GM19035 (cell line): ENCODE measurements around the gene RNU4-1.

Experiments
- ATAC-seq: cut with Tn5 transposase; IDR thresholded peaks from one replicate; pipeline ENCODE4 v1.9.1; 2021; ENCODE audit not compliant: unreplicated experiment

RNU4-1 gene

DNA sequence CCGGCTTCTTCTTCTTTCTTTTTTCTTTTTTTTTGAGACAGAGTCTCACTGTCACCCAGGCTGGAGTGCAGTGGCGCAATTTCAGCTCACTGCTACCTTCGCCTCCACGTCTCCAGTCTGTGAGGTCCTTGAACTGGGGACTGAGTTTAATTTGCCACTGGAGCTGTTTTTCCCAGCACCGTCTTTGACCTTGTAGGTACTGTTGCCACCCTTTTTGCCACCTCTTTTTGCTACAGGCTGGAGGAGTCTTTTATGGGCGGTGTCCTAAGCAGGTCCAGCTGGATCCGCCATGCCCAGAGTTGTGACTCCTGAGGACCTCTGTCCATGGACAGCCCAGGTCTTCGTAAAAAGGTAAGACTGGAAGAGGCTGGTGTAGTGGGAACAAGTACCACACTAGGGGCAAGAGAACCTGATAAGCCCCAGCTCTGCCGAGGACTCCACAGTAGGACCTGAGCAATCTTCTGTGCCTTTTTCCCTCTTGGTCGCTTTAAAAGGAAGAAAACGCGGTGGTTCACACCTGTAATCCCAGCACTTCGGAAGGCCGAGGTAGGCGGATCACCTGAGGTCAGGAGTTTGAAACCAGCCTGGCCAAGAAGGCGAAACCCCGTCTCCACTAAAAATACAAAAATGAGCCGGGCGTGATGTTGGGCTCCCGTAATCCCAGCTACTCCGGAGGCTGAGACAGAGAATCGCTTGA lies 2.3 kb downstream of the RNU4-1 start:
- no peak for ATAC-seq

GRCh38 chr12:120287491-120287890 lies 5.5 kb downstream of the RNU4-1 start:
- ATAC-seq, result no peak

DNA sequence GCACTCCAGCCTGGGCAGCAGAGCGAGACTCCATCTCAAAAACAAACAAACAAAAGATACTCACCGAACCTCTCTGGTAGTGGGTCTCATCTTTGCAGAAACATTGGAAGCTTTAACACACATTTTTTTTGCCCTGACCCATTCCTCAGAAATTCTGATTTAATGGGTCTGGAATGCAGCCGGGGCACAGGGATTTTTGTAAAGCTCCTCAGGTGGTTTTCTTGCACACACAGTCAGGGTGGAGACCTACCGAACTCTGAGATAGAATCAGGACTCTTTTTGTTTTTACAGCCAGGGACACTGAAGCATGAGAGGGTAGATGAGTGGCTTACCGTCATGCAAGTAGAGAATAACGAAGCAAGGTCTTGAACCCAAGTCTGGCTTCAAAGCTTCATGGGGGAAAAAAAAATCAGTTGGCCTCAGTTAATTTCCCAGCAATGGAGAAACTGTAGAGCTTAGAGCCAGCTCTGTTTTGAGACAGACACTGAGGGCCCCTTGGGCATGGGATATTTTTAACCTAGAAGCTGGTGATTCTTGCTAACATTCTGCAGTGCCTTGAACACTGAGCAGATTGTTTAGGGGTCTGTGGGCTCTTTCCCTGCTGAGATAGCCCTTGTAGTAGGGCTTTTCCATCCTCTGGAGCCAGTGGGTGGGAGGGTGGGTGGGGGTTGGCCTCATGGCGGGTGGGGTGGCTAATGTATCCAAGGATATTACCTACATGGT lies 6.1 kb downstream of the RNU4-1 start:
- ATAC-seq, result no peak

DNA sequence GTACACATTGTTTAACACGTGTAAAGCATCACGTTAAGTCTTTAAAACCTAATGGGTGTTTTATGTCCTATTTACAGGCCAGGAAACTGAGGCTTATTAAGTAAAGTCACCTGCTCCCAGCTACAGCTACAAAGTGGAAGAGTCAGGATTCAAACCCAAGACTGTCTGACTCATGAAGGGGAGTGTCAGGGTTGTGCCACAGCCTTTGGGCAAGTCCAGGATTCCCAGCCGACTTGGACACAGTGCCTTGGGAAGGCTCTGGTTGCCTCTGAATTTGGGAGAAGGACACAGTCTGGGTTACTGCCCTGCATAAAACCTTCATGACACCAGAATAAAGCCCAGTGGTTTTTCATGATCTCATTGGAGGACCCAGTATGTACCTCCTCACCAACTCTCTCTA lies 8.7 kb downstream of the RNU4-1 start:
- ATAC-seq, result no peak

- ATAC-seq, result no peak
Observed at GRCh38 chr12:120283318-120283717, 9.7 kb downstream of the RNU4-1 start.

DNA sequence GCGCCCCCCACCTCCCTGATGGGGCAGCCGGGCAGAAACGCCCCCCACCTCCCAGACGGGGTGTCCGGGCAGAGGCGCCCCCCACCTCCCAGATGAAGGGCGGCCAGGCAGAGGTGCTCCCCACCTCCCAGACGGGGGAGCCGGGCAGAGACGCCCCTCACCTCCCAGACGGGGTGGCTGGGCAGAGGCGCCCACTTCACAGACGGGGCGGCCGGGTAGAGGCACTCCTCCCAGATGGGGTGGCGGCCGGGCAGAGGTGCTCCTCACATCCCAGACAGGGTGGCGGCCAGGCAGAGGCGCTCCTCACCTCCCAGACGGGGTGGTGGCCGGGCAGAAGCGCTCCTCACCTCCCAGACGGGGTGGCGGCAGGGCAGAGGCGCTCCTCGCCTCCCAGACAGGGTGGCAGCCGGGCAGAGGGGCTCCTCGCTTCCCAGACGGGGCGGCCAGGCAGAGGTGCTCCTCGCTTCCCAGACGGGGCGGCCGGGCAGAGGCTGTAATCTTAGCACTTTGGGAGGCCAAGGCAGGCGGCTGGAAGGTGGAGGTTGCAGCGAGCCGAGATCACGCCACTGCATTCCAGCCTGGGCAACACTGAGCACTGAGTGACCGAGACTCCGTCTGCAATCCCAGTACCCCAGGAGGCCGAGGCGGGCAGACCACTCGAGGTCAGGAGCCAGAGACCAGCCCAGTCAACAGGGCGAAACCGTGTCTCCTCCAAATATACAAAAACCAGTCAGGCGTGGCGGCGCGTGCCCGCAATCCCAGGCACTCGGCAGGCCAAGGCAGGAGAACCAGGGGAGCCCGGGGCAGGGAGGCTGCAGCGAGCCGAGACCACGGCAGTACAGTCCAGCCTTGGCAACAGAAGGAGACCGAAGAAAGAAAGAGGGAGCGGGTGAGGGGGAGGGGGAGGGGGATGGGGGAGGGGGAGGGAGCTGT lies 14.6 kb downstream of the RNU4-1 start:
- no peak for ATAC-seq

- ATAC-seq, result no peak
Observed at GRCh38 chr12:120276734-120277133, 16.3 kb downstream of the RNU4-1 start.

DNA sequence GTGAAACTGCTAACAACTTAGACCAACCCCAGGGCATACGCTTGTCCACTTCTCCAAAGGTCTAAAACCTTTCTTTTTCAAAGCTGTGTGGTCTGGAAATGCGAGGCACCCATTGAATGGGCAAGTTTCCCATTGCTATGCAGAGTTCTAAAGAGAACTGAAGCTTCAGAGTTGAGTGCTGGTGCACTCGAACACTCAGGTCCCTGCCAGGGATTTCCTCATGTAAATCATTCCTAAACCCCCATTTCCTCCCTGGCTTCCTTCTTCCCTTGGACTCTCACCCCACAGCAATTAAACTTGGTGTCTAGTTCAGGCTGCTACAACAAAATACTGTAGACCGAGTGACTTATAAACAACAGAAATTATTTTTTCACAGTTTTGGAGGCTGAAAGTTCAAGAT lies 25.3 kb downstream of the RNU4-1 start:
- no peak for ATAC-seq

DNA sequence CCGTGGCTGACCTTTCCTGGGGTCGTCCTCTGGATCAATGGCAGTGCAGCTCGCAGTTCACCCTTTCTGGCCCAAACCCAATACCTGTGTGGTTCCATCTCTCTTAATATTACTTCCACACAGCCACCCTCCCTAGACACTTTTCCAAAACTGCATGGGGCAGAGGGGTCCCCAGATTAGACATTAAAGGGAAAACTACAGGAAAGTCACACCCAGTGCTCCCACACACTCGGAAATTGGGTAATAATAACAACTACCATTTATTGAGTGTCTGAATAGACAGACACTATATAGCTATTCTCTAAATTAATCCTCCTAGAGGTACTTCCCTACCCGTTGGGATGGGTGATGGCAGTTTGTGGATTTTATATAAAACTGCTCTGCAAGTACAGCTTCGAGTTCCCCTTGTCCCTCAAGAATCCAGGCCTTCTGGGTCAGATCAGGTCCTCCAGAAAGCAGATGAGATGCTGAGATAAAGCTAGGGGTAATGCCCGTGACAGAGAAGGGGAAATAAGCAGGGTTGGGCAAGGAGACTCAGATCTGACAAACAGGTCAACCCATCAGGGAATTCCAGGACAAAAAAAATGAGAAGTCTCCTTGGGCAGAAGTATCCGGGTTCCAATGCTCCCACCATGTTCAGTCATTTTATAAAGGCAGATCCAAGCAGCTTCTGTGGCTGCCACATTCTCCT lies 26.7 kb downstream of the RNU4-1 start:
- no peak for ATAC-seq

- ATAC-seq, result peak; percentile 69
Observed at GRCh38 chr12:120265473-120266179, 27.4 kb downstream of the RNU4-1 start, which contains the start of gene PXN. PXN (minus strand) TSS chr12:120265730; CDS start chr12:120265629, 101 bp downstream.

DNA sequence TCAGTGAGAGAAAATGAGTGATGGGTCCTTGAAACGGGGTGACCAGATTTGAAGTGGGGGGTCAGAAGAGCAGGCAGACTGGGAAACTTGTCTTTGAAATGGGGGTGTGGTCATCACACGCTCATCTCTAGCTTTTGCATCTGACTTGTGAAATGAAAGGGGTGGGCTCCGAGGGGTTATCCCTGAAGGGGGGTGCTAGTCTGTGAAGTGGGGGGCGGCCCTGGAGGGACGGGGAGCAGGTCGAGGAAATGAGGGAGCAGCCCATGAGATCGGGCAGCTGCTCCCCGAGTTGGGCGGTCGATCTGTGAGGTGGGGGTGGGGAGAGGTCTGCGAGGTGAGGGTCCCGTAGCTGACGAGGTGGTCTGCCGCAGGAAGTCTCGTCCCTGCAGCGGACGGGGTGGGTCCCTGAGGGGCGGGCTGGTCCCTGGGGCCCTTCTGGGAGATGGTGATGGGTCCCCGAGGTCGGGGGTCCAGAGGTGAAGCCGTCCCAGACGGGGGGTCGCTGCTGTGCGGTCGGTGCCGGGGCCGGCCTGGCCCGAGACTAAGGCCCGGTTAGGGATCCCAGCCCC lies 28.0 kb downstream of the RNU4-1 start:
- ATAC-seq, result peak; percentile 35

DNA sequence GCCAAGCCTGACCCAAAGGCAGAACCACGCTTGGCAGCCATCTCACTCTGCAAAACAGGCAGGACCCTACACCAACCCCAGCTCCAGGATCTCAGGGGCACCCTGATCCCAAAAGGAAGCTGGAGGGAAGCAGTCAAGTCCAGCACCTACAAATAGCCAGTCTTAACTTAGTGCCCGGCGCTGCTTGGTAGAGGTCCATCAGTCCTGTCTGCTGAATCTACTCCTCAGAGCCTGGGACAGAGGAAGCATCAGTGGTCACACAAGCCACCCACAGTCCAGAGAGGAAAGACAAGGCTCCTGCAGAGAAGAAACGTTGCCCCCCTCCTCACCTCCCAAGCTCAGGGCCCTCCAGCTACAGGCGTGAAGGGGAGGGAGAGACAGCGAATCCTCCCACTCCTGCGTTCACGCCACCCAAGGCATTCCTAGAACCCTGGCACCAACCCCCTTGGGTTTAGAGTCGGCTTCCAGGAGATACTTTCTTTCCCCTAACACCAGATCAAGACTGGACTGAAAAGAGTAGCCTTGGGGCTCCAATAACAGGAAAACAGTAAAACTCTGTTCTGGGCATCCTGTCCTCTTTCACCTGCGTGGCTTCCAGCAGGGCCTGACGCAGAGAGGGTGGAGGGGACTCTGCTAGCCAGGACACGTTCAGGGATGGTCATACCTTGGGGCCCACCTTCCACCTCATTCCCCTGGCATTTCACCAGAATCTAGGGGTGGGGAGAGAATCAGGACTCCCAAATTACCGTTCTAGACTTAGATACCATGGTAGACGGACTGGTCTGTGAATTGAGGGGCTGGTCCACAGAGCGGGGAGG lies 28.7 kb downstream of the RNU4-1 start:
- ATAC-seq, result no peak

- no peak for ATAC-seq
Observed at GRCh38 chr12:120263748-120264085, 29.3 kb downstream of the RNU4-1 start.

DNA sequence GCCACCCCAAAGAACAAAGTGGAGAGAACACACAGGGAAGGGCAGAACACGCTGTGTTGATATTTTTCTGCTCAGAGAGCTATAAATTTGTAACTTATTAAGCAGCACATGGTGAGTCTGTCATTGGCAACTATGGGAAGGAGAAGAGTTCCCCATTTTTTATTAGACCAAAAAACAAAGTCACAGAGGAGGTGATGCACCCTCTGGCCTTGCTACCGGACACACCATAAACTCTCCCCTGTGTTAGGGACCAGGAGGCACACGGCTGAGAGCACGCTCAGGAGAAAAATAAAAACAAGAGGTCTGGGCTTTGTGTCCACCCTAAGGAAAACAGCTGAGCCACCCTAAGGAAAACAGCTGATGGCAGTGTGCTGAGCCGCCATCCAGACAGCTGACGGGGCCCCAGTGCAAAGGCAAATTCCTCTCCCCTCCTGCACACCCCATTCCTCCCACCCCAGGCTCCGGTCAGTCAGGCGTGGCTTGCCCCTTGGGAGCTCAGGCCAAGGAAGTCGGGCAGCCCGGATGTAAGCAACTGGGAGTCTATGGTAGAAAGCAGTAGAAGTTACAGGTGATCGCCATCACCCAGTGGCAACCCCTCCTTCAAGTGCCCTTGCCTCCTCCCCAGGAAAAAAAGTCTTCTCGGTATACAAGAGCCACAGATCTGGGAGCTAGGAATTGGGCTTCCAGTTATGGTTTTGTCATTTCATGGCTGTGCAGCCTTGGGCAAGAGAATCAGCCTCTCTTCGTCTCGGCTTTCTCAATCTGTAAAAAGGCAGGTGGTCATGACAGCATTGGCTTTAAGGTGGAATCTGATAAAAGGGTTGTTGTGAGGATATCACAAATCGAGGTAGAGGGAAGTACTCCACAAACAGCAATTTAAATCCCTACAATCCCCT lies 29.9 kb downstream of the RNU4-1 start:
- ATAC-seq, result no peak

GRCh38 chr12:120261951-120262851 lies 30.8 kb downstream of the RNU4-1 start:
- no peak for ATAC-seq

- ATAC-seq, result no peak
Observed at GRCh38 chr12:120260607-120261006, 32.4 kb downstream of the RNU4-1 start.
